Inferior parietal cortex (tissue), 1 donor: ENCODE measurements around the gene TLE4.

Experiments
- DNase-seq: peaks from one replicate; pipeline ENCODE4 v3.0.0-alpha.2; 2016; ENCODE audit errors: extremely low spot score

TLE4 gene

GRCh38 chr9:79691496-79691895, 119.7 kb downstream of the TLE4 start:
- DNase-seq = no peak

GRCh38 chr9:79692857-79693571, 121.2 kb downstream of the TLE4 start:
- no peak for DNase-seq

- DNase-seq = no peak
These were observed 122.0 kb downstream of the TLE4 start for GRCh38 chr9:79693750-79694149.

- DNase-seq = no peak
These were observed 122.4 kb downstream of the TLE4 start for GRCh38 chr9:79694208-79694607.

- DNase-seq = no peak
These were observed 123.1 kb downstream of the TLE4 start for GRCh38 chr9:79694676-79695400.

GRCh38 chr9:79695531-79696175, 123.9 kb downstream of the TLE4 start:
- no peak for DNase-seq

- no peak for DNase-seq
These were observed 127.2 kb downstream of the TLE4 start for GRCh38 chr9:79698967-79699366.

- DNase-seq = no peak
These were observed 127.7 kb downstream of the TLE4 start for GRCh38 chr9:79699479-79699878.

GRCh38 chr9:79700607-79701360, 129.0 kb downstream of the TLE4 start:
- DNase-seq = no peak

GRCh38 chr9:79701651-79702050, 129.9 kb downstream of the TLE4 start:
- DNase-seq = no peak

- no peak for DNase-seq
These were observed 133.9 kb downstream of the TLE4 start for GRCh38 chr9:79705704-79706103.

- DNase-seq = no peak
These were observed 134.7 kb downstream of the TLE4 start for GRCh38 chr9:79706512-79706911.

- no peak for DNase-seq
These were observed 135.8 kb downstream of the TLE4 start for GRCh38 chr9:79707589-79707988.

GRCh38 chr9:79708541-79708940, 136.8 kb downstream of the TLE4 start:
- DNase-seq = no peak

GRCh38 chr9:79709743-79710674, 138.2 kb downstream of the TLE4 start:
- peak; percentile 15 for DNase-seq

GRCh38 chr9:79711874-79712273, 140.1 kb downstream of the TLE4 start:
- DNase-seq = no peak

GRCh38 chr9:79719021-79719420, 147.3 kb downstream of the TLE4 start:
- DNase-seq = no peak

- DNase-seq = no peak
These were observed 148.2 kb downstream of the TLE4 start for GRCh38 chr9:79719989-79720388.

GRCh38 chr9:79731171-79731890, 159.6 kb downstream of the TLE4 start:
- no peak for DNase-seq

- no peak for DNase-seq
These were observed 163.4 kb downstream of the TLE4 start for GRCh38 chr9:79735023-79735779.
